HG02973 (cell line): ENCODE results near the gene MLH3.
"Not testable (repeated sequence)": the region's sequence is repeated elsewhere in the genome, so short reads cannot be mapped to it uniquely, and the experiment has no call there.

ENCODE experiments used
- ATAC-seq: cut with Tn5 transposase; IDR thresholded peaks from one replicate; pipeline ENCODE4 v1.9.1; 2021; ENCODE audit warnings: moderate library complexity; ENCODE audit not compliant: unreplicated experiment

MLH3 gene

GRCh38 chr14:75032939-75033338 lies 18.3 kb downstream of the MLH3 start:
- ATAC-seq = no peak

- ATAC-seq = no peak
Observed at GRCh38 chr14:75030147-75030546, 21.1 kb downstream of the MLH3 start.

- no peak for ATAC-seq
Observed at GRCh38 chr14:75025876-75026275, 25.4 kb downstream of the MLH3 start.

- no peak for ATAC-seq
Observed at GRCh38 chr14:75025082-75025481, 26.2 kb downstream of the MLH3 start.

GRCh38 chr14:75023108-75023507 lies 28.2 kb downstream of the MLH3 start:
- no peak for ATAC-seq

GRCh38 chr14:75022655-75023054 lies 28.6 kb downstream of the MLH3 start:
- ATAC-seq = no peak

- ATAC-seq = no peak
Observed at GRCh38 chr14:75018694-75019093, 32.6 kb downstream of the MLH3 start.

- ATAC-seq = no peak
Observed at GRCh38 chr14:75016815-75017214, 34.5 kb downstream of the MLH3 start.

GRCh38 chr14:75015496-75015895 lies 35.8 kb downstream of the MLH3 start:
- no peak for ATAC-seq

GRCh38 chr14:75013290-75013689 lies 38.0 kb downstream of the MLH3 start:
- no peak for ATAC-seq

GRCh38 chr14:75011356-75011994 lies 39.8 kb downstream of the MLH3 start:
- ATAC-seq = no peak

GRCh38 chr14:75010472-75011093 lies 40.7 kb downstream of the MLH3 start:
- no peak for ATAC-seq

GRCh38 chr14:75009176-75009575 lies 42.1 kb downstream of the MLH3 start:
- ATAC-seq = no peak

GRCh38 chr14:75005357-75005756 lies 45.9 kb downstream of the MLH3 start:
- no peak for ATAC-seq

GRCh38 chr14:75003250-75004027 lies 47.8 kb downstream of the MLH3 start:
- ATAC-seq = no peak

- peak; percentile 96 for ATAC-seq
Observed at GRCh38 chr14:75002392-75003249, 48.6 kb downstream of the MLH3 start, which contains the start of gene EIF2B2. EIF2B2 (plus strand) TSS chr14:75002921; CDS start chr14:75002991, 70 bp downstream.

- ATAC-seq = no peak
Observed at GRCh38 chr14:75001899-75002298, 49.4 kb downstream of the MLH3 start.

GRCh38 chr14:75001261-75001660 lies 50.0 kb downstream of the MLH3 start:
- no peak for ATAC-seq

- not testable (repeated sequence) for ATAC-seq
Observed at GRCh38 chr14:74995781-74996180, 55.5 kb downstream of the MLH3 start.

GRCh38 chr14:74994182-74994581 lies 57.1 kb downstream of the MLH3 start:
- not testable (repeated sequence) for ATAC-seq

GRCh38 chr14:74988993-74989392 lies 62.3 kb downstream of the MLH3 start:
- ATAC-seq = no peak
